GM21576 (cell line): ENCODE results near the gene LYPD6.

Source experiments
- ATAC-seq: cut with Tn5 transposase; IDR thresholded peaks from one replicate; pipeline ENCODE4 v1.9.1; 2021; ENCODE audit warnings: mild to moderate bottlenecking, moderate library complexity; ENCODE audit not compliant: unreplicated experiment

Gene LYPD6

DNA sequence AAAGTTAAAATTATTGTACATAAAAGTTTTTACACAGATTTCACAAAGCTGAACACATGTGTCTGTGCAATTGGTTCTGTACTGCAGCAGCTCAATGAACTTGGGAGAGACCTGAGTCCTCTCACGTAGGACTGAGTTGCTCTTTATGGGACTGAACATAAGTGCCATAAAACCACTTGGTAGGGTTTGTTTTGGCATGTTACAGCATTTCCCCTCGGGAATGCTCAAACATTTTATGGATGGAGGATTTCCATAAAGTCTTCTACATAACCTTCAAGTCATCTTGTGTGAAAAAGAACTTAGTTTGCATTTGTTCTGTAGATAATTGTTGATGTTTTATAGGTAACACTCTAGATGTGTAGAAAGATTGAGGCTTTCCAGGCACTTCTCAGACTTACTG, 15.9 kb downstream of the LYPD6 start:
- ATAC-seq: no peak

DNA sequence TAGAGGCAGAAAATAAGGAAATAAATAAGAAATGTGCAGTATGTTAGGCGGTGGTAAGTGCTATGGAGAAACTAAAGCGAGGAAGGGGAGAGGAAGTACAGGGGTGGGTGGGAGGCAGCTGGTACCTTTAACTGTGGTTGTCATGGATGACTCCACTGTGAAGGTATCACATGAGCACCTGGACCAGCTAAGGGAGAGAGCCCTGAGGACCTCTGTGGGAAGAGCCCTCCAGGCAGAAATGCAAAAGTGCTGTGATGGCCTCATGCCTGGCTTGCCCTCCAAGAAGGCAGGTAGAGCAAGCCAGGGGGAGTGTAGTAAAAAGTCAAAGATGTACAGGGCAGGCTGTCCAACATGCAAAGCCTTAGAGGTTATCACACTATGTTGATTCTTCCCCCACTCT, 17.9 kb downstream of the LYPD6 start:
- ATAC-seq: no peak

DNA sequence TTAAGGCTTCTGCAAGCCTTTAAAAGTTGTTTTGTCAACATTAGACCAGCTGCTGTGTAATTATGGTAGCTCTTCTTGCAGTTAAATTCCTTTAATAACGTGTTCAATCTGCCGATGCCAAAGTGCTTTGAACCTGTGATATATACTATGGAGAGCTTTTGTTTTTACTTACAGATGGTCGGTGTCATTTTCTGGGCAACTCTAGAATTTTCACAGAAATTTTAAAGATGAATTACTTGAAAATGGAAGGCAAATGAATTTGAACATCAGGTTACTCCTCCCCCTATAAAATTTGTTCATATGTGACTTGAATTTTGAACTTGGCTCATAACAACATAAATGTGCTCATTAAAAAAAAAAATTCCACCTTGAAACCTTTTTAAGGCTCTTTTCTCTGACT, 23.0 kb downstream of the LYPD6 start:
- ATAC-seq: no peak

DNA sequence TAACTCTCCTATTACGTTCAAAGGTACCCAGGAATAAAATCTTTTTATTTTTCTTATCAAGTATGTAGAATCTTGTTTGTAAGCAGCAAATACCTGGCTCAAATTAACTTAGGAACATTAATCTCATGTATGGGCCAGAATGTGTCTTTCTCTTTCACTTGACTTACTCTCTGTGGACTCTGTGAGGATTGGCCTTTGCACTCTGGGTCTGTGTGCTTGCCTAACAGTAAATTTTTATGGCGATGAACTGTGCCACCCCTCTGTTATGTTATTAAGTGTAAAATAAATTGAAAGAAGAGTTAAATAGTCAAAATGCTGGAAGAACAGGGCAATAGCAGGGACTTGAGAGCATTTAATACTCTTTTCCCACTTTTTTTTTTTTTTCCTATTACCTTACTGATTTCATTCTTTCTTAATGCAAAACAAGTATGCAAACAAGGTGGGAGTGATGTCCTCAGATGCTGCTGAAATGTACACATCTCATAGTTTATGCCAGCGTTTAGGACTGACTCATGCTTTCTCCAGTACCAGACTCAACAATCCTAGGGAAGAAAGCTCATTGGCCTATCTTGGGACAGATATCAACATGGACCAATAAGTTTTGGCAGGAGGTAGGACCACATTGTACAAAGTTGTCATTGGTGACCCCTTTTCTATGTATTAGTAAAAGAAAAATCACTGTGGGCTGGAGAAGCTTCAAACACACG, 25.5 kb downstream of the LYPD6 start:
- no peak for ATAC-seq

DNA sequence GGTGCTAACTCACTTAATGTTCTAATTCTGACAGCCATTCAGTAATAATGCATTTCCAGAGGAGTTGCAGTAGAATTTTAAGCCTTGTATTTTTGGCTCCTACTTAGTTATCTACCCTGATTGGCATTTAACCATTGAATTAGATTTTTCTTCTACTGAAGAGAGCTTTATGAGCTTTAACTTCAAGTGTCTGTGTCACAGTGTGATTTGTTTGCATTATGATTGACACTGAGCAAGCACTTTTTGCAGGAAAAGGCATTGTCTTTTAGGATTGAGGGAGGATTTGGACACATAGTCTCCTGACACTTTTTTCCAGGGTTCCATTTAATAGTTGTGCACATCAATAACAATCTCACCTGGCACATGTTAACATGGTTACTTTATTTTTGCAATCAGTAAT, 26.7 kb downstream of the LYPD6 start:
- no peak for ATAC-seq

DNA sequence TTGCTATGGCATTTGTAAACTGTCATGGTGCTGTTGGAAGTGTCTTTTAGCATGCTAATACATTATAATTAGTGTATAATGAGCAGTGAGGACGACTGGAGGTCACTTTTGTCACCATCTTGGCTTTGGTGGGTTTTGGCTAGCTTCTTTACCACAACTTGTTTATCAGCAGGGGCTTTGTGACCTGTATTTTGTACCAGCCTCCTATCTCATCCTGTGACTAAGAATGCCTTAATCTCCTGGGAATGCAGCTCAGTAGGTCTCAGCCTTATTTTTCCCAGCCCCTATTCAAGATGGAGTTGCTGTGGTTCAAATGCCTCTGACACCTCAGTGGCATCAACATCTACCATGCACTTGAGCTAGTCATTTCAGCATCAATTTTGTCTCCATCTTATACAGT, 29.7 kb downstream of the LYPD6 start:
- no peak for ATAC-seq

DNA sequence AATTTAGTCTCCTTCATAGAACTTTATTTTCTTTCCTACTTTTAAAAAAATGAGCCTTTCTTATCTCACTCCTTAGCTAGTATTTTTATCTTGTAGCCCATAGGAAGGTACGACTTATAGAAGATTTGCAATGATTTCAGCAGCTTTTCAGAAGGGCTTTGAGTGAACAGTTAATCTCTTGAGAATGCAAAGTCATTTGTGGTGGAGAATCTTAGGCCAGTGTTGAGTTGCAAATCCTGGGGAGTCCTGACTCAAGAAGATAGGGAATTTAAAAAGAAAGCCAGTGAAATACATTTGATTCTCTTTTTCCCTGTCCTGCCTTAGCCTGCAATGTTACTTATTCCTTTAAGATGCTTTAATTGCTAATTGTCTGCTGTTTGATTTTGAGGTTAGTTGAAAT, 33.6 kb downstream of the LYPD6 start:
- ATAC-seq: no peak

DNA sequence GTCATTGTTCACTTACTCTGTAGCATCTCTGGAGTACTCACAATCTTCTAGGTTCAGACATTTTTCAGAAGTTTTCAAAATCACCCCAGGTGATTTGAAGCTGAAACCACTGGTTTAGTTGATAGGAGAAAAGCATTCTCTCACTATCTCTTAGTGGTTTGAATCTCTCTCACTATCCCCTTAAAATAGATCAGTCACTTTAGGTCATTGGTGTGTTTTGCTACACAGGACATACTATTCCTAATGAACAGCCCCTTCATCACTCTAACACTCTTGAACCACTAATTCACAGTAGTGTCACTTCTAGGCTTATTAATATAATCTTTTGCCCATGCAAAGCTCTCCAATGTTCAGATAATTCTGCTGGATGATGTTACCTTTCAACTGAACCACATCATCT, 34.5 kb downstream of the LYPD6 start:
- ATAC-seq: no peak

DNA sequence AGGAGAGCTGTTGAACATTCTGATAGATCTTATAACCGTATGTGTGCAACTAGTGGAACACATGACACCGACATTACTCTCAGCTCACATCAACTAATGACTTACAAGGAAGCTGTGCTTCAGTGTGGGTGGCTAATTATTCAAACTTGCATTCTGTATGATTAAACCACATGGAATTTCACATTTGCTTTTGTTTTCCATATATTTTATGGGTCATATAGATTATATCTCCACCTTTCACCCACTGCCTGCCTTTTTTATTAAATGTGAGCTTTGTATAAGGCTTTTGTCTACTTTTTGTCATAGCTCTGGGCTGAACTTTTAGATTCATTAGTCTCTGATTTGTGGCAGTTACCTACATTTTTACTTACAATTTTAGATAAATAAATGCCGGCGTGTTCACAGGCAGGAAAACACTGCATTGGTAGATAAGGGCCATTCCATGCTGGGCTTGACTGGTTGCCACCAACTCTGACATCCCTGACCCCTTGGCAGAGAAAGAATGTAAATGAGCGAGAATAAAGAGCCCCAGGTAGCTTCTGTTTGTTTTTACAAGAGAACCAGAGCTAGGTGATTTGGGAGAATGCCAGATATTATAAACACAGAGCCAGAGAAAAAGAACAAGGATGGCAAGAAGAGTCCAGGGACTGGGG, 35.7 kb downstream of the LYPD6 start:
- ATAC-seq: no peak

DNA sequence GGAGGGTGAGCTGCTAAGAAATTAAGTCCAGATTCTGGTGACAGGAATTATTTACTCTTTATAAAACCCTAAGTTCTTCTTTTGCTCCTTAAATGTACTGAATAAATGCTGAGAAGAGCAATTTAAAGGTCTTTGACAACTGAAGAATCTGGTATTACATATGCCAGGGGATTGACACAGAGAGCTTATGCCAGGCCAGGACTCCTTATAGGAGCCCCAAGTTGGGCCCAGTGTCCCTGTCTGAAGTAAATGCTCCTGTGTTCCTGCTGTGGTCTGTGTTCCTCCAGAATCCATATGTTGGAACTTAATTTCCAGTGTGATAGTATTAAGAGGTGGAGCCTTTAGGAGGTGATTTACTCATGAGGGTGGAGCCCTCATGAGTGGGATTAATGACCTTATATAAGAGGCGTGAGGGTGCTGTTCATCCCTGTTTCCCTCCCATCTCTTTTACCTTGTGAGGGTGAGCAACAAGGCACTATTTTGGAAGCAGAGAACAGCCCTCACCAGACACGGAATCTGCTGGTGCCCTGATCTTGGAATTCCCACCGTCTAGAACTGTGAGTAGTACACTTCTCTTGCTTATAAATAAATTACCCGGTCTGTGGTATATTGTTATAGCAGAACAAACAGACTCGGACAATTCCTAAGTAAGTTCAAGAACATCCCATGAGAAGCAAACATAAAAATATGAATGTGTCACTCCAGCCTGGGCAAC, 39.8 kb downstream of the LYPD6 start:
- no peak for ATAC-seq

DNA sequence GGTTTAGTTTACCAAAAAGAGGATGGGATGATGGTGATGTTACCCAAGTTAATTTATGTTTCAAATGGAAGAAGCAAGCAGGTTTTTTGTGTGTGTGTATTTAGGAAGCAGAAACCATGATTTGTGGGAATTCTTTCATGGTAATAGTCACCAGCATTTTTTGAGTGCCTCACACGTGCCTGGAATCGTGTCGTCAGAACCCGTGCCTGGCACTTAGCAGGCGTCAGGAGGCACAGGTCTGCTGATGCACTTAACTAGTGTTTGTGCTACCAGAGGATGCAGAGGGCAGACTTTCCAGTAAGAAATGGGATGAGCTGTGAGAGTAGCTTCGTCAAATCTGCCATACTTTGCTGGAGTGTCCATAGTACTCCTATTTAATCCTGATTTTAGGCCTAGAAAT, 41.1 kb downstream of the LYPD6 start:
- no peak for ATAC-seq

DNA sequence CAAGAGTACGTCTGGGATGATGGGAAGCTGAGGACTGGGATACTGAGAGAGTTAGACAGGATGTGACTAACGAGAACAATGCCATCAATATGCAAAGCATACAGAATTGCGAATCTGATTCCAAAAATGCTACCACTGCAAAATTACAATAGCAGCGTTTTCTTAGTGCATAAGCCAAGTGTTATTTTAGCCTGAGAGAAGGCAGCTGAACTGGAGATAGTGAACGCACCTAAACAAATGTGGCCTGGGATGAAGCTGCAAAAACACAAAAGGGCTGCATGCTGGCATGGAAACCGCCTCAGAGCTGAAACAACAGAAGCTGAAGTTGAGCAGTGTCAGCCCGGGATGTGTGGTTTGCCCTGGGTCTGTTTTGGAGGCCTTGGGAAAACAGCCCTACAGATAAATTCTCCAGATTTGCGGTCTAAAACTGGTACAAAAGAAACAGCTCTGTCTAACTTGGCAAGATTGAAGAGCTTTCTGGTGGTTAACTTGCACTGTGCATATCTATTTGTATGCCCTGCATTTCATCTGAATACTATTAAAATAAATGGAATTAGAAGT, 45.5 kb downstream of the LYPD6 start:
- ATAC-seq: no peak

DNA sequence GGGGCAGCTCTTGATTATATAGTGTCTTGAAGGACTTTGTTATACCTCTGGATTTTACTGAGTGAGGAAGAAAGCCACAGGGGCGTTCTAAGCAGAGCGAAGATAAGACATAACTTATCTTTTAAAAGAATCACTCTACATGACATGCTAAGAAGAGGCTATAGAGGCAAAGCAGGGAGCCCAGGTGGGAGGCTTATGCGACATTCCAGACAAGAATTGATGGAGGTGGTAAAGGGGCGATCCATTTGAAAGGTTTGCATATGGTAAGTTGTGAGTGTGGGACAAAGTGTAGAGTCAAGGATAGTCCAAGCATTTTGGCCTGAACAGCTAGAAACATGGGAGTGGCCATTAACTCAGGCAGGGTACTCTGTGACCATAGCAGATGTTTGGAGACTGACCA, 49.8 kb downstream of the LYPD6 start:
- ATAC-seq: no peak

DNA sequence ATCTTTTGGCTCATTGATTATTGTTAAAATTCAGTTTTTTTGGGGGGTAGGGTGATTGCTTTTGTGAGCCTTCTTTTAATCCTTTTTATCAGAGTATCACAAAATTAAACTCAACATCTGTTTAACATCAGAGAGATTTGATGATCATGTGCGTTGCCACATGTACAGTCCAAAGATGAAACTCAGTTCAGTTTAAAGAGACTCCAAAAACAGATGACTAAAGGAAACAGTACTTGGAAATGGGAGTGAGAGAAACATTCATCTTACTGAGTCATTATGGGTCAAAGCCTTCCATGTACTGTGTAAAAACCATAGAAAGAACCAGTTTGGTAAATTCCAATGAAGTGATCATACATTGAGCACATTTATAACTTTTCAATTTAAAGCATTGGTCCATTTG, 53.0 kb downstream of the LYPD6 start:
- ATAC-seq: no peak

DNA sequence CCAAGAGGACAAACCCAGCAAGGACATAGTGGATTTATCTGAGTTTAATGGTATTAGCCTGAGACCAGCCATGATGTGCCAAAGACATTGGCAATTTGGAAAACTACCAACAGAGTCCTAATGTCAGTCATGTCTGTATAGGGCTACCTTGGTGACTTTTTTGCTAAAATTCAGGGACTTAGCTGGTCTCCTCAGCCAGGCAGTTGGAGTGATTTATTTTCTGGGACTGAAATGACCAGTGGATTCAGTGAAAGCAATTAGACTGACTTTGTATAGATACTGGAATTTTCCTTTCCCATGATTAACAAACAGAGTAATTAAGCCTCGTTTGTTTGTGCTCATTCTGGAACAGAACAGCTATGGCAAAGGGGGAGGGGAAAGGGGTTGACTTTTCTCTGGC, 55.0 kb downstream of the LYPD6 start:
- no peak for ATAC-seq

DNA sequence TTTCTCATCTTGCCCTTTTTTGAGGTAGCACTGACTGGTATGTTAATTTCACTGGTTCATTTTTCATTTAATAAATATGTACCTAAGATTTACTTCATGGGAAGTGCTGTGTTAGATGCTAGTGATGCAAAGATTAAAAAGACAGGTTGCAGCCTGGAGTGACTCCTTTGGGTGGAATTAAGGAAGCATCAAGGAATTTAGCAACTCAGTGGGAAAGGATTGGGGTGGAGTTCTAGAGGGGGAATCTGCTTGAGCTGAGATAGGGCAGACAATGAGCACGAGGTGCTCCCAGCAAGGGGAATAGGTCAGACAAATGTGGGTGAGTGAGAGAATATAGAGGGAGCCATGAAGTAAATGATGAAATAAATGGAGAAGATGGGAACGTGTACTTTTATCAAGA, 57.0 kb downstream of the LYPD6 start:
- ATAC-seq: no peak

DNA sequence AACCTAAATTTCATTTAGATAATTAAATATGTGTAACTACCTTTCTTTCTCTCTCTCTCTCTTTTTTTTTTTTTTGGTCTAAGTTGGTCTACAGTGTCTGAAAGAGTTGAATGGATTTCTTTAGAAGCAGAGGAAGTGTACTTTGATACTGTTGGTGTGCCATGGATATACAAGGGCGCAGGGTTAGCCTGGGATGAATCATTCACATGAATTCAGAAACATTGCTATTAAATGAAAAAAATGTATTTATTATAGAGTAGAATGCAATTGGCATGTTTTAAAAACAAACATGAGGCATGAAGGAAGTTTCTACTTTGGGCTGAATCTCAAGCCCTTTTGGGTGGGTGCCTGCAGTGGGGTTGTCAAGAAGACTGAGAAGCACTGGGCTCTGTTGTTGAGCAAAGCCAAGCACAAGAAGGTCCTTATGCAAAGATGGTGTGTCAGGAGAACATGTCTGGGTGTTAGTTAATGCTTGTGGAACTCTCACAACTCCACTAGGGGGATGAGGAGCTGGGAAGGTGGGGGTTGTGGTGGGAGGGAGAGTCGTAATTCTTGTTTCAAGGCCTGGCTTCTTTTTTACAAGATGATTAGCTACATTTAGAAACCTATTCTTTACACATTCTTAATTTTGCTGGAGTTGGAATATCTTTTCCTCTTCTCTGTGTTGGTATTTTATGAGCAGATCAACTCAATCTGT, 57.9 kb downstream of the LYPD6 start:
- ATAC-seq: no peak

DNA sequence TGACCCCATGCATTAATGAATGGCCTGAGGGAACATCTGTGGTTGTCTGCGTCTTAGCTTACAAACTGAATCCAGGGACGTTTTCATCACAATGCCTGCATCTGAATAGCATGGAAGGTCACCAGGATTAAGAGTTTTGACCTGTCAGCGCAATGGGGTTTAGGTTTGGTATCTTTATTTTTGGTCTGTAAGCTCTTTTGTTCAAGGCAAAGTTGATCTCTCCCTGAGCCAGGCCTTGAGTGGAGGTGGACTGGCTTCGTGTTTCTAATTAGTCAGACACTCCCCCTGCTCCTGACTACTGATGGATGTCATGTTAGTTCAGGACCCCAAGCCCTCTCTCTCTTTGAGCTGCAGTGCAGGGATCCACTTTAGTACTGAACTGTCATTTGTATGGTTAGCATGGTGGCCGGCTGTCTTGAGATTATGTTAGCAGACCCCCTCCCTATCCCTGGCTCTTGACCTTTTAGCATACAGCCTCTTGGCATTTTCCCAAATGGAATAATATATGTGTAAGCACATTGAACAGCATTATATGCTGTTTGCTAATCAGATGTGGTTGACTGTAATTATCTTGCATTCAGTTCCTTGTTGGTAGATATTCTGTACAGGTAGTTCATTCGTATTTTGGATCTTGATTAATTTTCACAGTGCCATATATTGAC, 59.2 kb downstream of the LYPD6 start:
- ATAC-seq: no peak

DNA sequence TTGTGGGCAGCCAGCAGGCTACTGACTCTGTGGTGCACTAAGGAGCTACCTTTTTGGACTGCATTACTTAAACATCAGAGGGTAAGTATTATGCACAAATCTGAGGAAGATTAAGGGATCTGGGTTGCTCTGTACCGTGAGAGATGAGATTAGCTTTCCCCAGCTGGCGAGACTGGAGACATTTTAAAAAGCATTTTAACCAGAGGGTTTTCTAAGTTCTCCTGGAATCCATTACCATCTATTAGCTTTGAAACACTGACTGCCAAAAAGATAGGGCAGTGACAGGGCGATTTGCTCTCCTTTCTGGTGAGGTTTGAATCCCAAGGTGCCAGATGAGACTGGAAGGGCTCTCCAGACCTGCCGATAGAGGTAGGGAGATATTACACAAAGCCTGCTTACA, 63.2 kb downstream of the LYPD6 start:
- no peak for ATAC-seq

DNA sequence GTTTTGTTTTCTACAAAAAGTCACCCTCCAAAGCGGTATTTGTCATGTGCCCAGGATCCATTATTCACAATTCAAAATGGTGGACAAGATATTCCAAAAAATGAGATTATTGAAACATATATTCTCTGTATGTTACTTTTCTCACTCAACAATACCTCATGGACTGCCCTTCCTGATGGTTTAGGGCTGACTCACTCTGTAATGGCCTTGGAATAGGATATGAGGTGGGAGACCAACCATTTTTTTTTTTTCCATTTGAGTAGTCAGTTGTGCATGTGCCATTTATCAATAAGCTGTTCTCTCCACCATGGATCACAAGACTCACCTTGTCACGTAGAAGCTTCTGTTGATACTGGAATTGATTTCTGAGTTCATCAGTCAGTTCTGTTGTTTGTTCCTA, 64.5 kb downstream of the LYPD6 start:
- ATAC-seq: no peak
